GM10266 (cell line): ENCODE data around the gene DEAF1.

Experiments
- DNase-seq: peaks from one replicate; pipeline ENCODE4 v3.0.0; 2012; ENCODE audit errors: extremely low spot score
- CTCF ChIP-seq: IDR thresholded peaks from 2 replicates; pipeline ENCODE4 v1.5.1; 2012; ENCODE audit warnings: mild to moderate bottlenecking, low read depth; ENCODE audit not compliant: control insufficient read depth, insufficient read depth; ENCODE audit errors: missing control alignments

Gene DEAF1

GRCh38 chr11:707817-708420 lies 12.9 kb upstream of the DEAF1 start:
- no peak for TF ChIP-seq CTCF
- DNase-seq: no peak

- peak; percentile 42 for DNase-seq
- no peak for TF ChIP-seq CTCF
These were observed 12.2 kb upstream of the DEAF1 start for GRCh38 chr11:706957-707816.

- TF ChIP-seq CTCF: no peak
- DNase-seq: no peak
These were observed 11.5 kb upstream of the DEAF1 start for GRCh38 chr11:706439-706956.

- DNase-seq: no peak
- no peak for TF ChIP-seq CTCF
These were observed 10.8 kb upstream of the DEAF1 start, which contains the start of gene EPS8L2 for GRCh38 chr11:705646-706438. Gene EPS8L2, plus strand, starts transcription at chr11:706231. Its CDS starts 3,177 bp downstream, at chr11:709408.

GRCh38 chr11:704781-705645 lies 10.0 kb upstream of the DEAF1 start:
- TF ChIP-seq CTCF: no peak
- DNase-seq: no peak

- TF ChIP-seq CTCF: no peak
- DNase-seq: no peak
These were observed 9.2 kb upstream of the DEAF1 start for GRCh38 chr11:704228-704674.
